Activated naive CD8-positive, alpha-beta T cell treated with anti-CD3 and anti-CD28 coated beads, Interleukin-2, amount 10 ng/mL, durations not matched to agents 7 days and 5 days (primary cell): Measurements from ENCODE around the gene IL23R. TPM values are rescaled to one million over a fixed set of nuclear protein-coding genes. Genes with fewer than 3 reads are reported as not detected.

ENCODE experiments used
- ATAC-seq: fragments of 150-1000 bp; cut with Tn5 transposase; one replicate; pipeline ENCODE4 v1.10.0; 2021; ENCODE audit warnings: low read depth, moderate library complexity
- POLR2A ChIA-PET: fragments of 350-600 bp; sonication (Branson Sonifier 250); formaldehyde crosslinking; loops from one replicate; lab custom pipeline; 2021; ENCODE audit warnings: antibody characterized with exemption; lab: Charles Lee
- DNase-seq: peaks from one replicate; pipeline ENCODE4 v3.0.0; 2021
- H3K27ac Mint-ChIP-seq: one replicate; pipeline ENCODE4 v1.8.0; 2022; ENCODE audit warnings: mild to moderate bottlenecking, mixed read lengths
- H3K27me3 Mint-ChIP-seq: one replicate; pipeline ENCODE4 v1.8.0; 2022; ENCODE audit warnings: mild to moderate bottlenecking, moderate library complexity, mixed read lengths
- H3K36me3 Mint-ChIP-seq: one replicate; pipeline ENCODE4 v1.8.0; 2021; ENCODE audit warnings: mild to moderate bottlenecking, mixed read lengths
- H3K4me1 Mint-ChIP-seq: one replicate; pipeline ENCODE4 v1.8.0; 2021; ENCODE audit warnings: mixed read lengths
- H3K4me3 Mint-ChIP-seq: one replicate; pipeline ENCODE4 v1.8.0; 2022; ENCODE audit warnings: mild to moderate bottlenecking, moderate library complexity, mixed read lengths
- H3K9me3 Mint-ChIP-seq: one replicate; pipeline ENCODE4 v1.8.0; 2021; ENCODE audit warnings: mixed read lengths
- total RNA-seq, 2 experiments: library from RNA; stranded (reverse); gene quantifications; one replicate each; pipeline ENCODE4 v1.2.3, GENCODE V29; 2021

Gene IL23R
- total RNA-seq, 2 experiments from 2014 or later: 0.19 TPM; not detected in 1

- H3K4me1 Mint-ChIP-seq: peaks cover 15% of the 10 kb centered on the region
- peaks cover 6% of the 10 kb centered on the region for H3K9me3 Mint-ChIP-seq
- DNase-seq: no peak
- H3K36me3 Mint-ChIP-seq: peaks cover 11% of the 10 kb centered on the region
- H3K27me3 Mint-ChIP-seq: no peaks in the 10 kb centered on the region
- H3K27ac Mint-ChIP-seq: peak overlapping the region; percentile 33
- POLR2A ChIA-PET: interaction anchor here (0.6 kb wide), 1 partner anchor 176 kb away, joined by 3 read pairs; no protein-coding TSS in a partner anchor
- ATAC-seq: peak; percentile 50
- no peak overlapping the region for H3K4me3 Mint-ChIP-seq
These were observed 73.5 kb downstream of the IL23R start for GRCh38 chr1:67239738-67240137.

- no peak for DNase-seq
- peaks cover 5% of the 10 kb centered on the region for H3K27me3 Mint-ChIP-seq
- no peak overlapping the region for H3K4me3 Mint-ChIP-seq
- ATAC-seq: no peak
- H3K36me3 Mint-ChIP-seq: peaks cover 12% of the 10 kb centered on the region
- H3K27ac Mint-ChIP-seq: no peak overlapping the region
- peaks cover 15% of the 10 kb centered on the region for H3K4me1 Mint-ChIP-seq
- POLR2A ChIA-PET: no interaction called here
- H3K9me3 Mint-ChIP-seq: peaks cover 7% of the 10 kb centered on the region
These were observed 75.0 kb downstream of the IL23R start for GRCh38 chr1:67241200-67241746.

- POLR2A ChIA-PET: no interaction called here
- ATAC-seq: no peak
These were observed 75.8 kb downstream of the IL23R start for GRCh38 chr1:67242016-67242415.

GRCh38 chr1:67250051-67250653 is 83.9 kb downstream of the IL23R start:
- Mint-ChIP-seq H3K4me3 (no peak overlapping the region), H3K27me3 (peaks cover 5% of the 10 kb centered on the region), H3K36me3 (peaks cover 32% of the 10 kb centered on the region), H3K27ac (no peak overlapping the region), H3K9me3 (peaks cover 29% of the 10 kb centered on the region), H3K4me1 (no peaks in the 10 kb centered on the region)
- POLR2A ChIA-PET: no interaction called here
- DNase-seq (no peak), ATAC-seq (no peak)

More at GRCh38 chr1:67242016-67242415, 75.8 kb downstream of the IL23R start:
- H3K27me3 Mint-ChIP-seq: peaks cover 8% of the 10 kb centered on the region
- H3K27ac Mint-ChIP-seq: no peak overlapping the region
- no peak for DNase-seq
- peaks cover 12% of the 10 kb centered on the region for H3K4me1 Mint-ChIP-seq
- peaks cover 15% of the 10 kb centered on the region for H3K36me3 Mint-ChIP-seq
- H3K9me3 Mint-ChIP-seq: peaks cover 9% of the 10 kb centered on the region
- no peak overlapping the region for H3K4me3 Mint-ChIP-seq

GRCh38 chr1:67256291-67257172 is 90.3 kb downstream of the IL23R start:
- Mint-ChIP-seq H3K36me3 (peaks cover 11% of the 10 kb centered on the region), H3K27ac (no peak overlapping the region), H3K9me3 (peaks cover 7% of the 10 kb centered on the region), H3K4me1 (no peaks in the 10 kb centered on the region), H3K27me3 (no peaks in the 10 kb centered on the region), H3K4me3 (no peak overlapping the region)
- ATAC-seq (no peak), DNase-seq (no peak)
- POLR2A ChIA-PET: interaction anchor here (0.7 to 0.8 kb wide), 2 partner anchors 8 to 76 kb away, joined by 3 to 5 read pairs; no protein-coding TSS in a partner anchor

- Mint-ChIP-seq H3K27me3 (no peaks in the 10 kb centered on the region), H3K9me3 (peaks cover 7% of the 10 kb centered on the region), H3K36me3 (peaks cover 10% of the 10 kb centered on the region), H3K4me3 (no peak overlapping the region), H3K27ac (no peak overlapping the region), H3K4me1 (peaks cover 5% of the 10 kb centered on the region)
- no peak for ATAC-seq
- POLR2A ChIA-PET: no interaction called here
- no peak for DNase-seq
These were observed 90.9 kb downstream of the IL23R start for GRCh38 chr1:67257173-67257535.

GRCh38 chr1:67261680-67262079 is 95.4 kb downstream of the IL23R start:
- H3K4me1 Mint-ChIP-seq: peaks cover 27% of the 10 kb centered on the region
- H3K36me3 Mint-ChIP-seq: peaks cover 2% of the 10 kb centered on the region
- H3K27me3 Mint-ChIP-seq: no peaks in the 10 kb centered on the region
- ATAC-seq: peak; percentile 64
- H3K27ac Mint-ChIP-seq: no peak overlapping the region
- H3K4me3 Mint-ChIP-seq: no peak overlapping the region
- no peak for DNase-seq
- POLR2A ChIA-PET: interaction anchor here (1.1 kb wide), 1 partner anchor 40 kb away, joined by 3 read pairs; no protein-coding TSS in a partner anchor
- H3K9me3 Mint-ChIP-seq: no peaks in the 10 kb centered on the region

GRCh38 chr1:67262735-67263134 is 96.5 kb downstream of the IL23R start:
- H3K27ac Mint-ChIP-seq: no peak overlapping the region
- no peak overlapping the region for H3K4me3 Mint-ChIP-seq
- H3K4me1 Mint-ChIP-seq: peaks cover 29% of the 10 kb centered on the region
- H3K9me3 Mint-ChIP-seq: no peaks in the 10 kb centered on the region
- peaks cover 2% of the 10 kb centered on the region for H3K36me3 Mint-ChIP-seq
- DNase-seq (no peak), ATAC-seq (no peak)
- POLR2A ChIA-PET: no interaction called here
- no peaks in the 10 kb centered on the region for H3K27me3 Mint-ChIP-seq

- H3K4me3 Mint-ChIP-seq: no peak overlapping the region
- DNase-seq: no peak
- ATAC-seq: no peak
- no peak overlapping the region for H3K27ac Mint-ChIP-seq
- H3K27me3 Mint-ChIP-seq: no peaks in the 10 kb centered on the region
- H3K36me3 Mint-ChIP-seq: peaks cover 5% of the 10 kb centered on the region
- H3K4me1 Mint-ChIP-seq: peaks cover 34% of the 10 kb centered on the region
- no peaks in the 10 kb centered on the region for H3K9me3 Mint-ChIP-seq
- POLR2A ChIA-PET: no interaction called here
These were observed 97.9 kb downstream of the IL23R start for GRCh38 chr1:67264152-67264551.

- ATAC-seq: peak; percentile 72
These were observed 98.6 kb downstream of the IL23R start for GRCh38 chr1:67264899-67265298.

GRCh38 chr1:67269061-67269460 is 102.8 kb downstream of the IL23R start:
- Mint-ChIP-seq H3K27ac (no peak overlapping the region), H3K36me3 (peaks cover 26% of the 10 kb centered on the region), H3K4me3 (no peak overlapping the region), H3K9me3 (peaks cover 19% of the 10 kb centered on the region), H3K4me1 (peaks cover 20% of the 10 kb centered on the region), H3K27me3 (no peaks in the 10 kb centered on the region)
- ATAC-seq (no peak), DNase-seq (no peak)
- POLR2A ChIA-PET: no interaction called here

More at GRCh38 chr1:67264899-67265298, 98.6 kb downstream of the IL23R start:
- H3K27ac Mint-ChIP-seq: peak overlapping the region; percentile 72
- no peaks in the 10 kb centered on the region for H3K27me3 Mint-ChIP-seq
- DNase-seq: no peak
- H3K9me3 Mint-ChIP-seq: no peaks in the 10 kb centered on the region
- peaks cover 34% of the 10 kb centered on the region for H3K4me1 Mint-ChIP-seq
- peaks cover 5% of the 10 kb centered on the region for H3K36me3 Mint-ChIP-seq
- H3K4me3 Mint-ChIP-seq: peak overlapping the region; percentile 23
- POLR2A ChIA-PET: no interaction called here

- Mint-ChIP-seq H3K27me3 (no peaks in the 10 kb centered on the region), H3K36me3 (peaks cover 27% of the 10 kb centered on the region), H3K9me3 (peaks cover 19% of the 10 kb centered on the region), H3K4me3 (no peak overlapping the region), H3K4me1 (peaks cover 27% of the 10 kb centered on the region), H3K27ac (no peak overlapping the region)
- ATAC-seq: no peak
- POLR2A ChIA-PET: no interaction called here
- no peak for DNase-seq
These were observed 104.3 kb downstream of the IL23R start for GRCh38 chr1:67270541-67270940.

GRCh38 chr1:67273591-67273990 is 107.3 kb downstream of the IL23R start:
- H3K27ac Mint-ChIP-seq: peak overlapping the region; percentile 59
- H3K4me3 Mint-ChIP-seq: no peak overlapping the region
- no peaks in the 10 kb centered on the region for H3K27me3 Mint-ChIP-seq

More at GRCh38 chr1:67273591-67273990, 107.3 kb downstream of the IL23R start:
- no peak for DNase-seq
- POLR2A ChIA-PET: interaction anchor here (0.6 to 0.7 kb wide), 2 partner anchors 38 to 125 kb away, joined by 3 read pairs; no protein-coding TSS in a partner anchor
- Mint-ChIP-seq H3K4me1 (peaks cover 20% of the 10 kb centered on the region), H3K36me3 (peaks cover 36% of the 10 kb centered on the region), H3K9me3 (peaks cover 25% of the 10 kb centered on the region)
- no peak for ATAC-seq
